ENCODE measurements around the gene MACROD1.

Gene MACROD1

DNA sequence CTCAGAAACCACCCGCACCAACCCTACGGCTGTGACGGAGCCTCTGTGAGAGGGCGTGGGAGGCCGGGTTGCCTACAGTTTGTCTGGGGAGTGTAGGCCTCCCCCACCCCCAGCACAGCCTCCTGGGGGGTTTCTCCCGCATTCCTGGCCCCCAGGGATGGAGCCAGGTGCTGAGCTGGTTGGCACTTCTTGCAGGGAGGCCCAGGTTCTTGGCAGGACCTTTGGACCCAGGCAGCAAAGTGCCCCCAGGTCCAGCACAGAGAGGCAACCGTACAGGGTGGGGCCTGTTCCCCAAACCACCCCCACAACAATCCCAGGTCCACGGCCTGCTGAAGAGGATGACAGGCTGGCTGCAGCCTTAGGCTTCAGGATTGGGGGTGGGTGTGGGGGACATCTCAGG, 36.5 kb downstream of the MACROD1 start:
- no peak overlapping the region for H3K27ac Mint-ChIP-seq
- H3K4me3 Mint-ChIP-seq: no peak overlapping the region
- no peaks in the 10 kb centered on the region for H3K36me3 Mint-ChIP-seq
- no peaks in the 10 kb centered on the region for H3K4me1 Mint-ChIP-seq
- no peaks in the 10 kb centered on the region for H3K9me3 Mint-ChIP-seq
- no peaks in the 10 kb centered on the region for H3K27me3 Mint-ChIP-seq

DNA sequence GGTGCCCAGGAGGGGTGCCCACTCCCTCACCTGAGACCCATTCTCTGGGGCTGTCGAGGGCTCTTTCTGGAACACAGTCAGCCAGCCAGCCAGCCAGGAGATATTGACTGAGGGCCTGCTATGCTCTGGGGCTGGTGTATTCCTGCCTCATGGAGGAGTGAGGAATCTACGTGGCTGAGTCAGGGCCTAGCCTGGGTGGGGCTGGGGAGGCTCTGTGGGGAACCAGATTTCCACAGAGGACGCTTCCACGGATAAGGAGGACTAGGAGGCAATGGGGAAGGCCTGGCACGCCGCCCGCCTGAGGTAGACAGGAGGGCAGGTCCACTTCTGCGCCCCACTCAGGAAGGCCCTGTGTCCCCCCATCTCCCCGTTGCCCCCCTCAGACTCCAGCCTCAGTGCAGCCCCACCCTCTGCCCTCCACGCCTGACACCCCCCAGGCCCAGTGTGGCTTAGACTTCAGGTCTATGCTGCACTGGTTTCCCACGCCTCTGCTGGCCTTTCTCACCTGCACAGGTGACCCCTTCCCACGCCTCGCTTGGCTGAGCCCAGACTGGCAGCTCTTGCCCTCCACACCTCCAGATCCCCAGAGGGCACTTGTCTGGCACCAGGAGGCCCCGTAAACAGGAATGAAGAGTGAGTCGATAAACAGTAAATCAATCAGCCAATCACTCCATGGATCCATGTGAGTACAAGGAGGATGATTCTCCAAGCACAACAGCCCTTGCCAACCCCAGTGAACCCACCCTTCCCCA, 37.5 kb downstream of the MACROD1 start:
- Mint-ChIP-seq H3K9me3 (no peaks in the 10 kb centered on the region), H3K36me3 (no peaks in the 10 kb centered on the region), H3K27ac (no peak overlapping the region), H3K4me3 (no peak overlapping the region), H3K4me1 (no peaks in the 10 kb centered on the region), H3K27me3 (no peaks in the 10 kb centered on the region)

DNA sequence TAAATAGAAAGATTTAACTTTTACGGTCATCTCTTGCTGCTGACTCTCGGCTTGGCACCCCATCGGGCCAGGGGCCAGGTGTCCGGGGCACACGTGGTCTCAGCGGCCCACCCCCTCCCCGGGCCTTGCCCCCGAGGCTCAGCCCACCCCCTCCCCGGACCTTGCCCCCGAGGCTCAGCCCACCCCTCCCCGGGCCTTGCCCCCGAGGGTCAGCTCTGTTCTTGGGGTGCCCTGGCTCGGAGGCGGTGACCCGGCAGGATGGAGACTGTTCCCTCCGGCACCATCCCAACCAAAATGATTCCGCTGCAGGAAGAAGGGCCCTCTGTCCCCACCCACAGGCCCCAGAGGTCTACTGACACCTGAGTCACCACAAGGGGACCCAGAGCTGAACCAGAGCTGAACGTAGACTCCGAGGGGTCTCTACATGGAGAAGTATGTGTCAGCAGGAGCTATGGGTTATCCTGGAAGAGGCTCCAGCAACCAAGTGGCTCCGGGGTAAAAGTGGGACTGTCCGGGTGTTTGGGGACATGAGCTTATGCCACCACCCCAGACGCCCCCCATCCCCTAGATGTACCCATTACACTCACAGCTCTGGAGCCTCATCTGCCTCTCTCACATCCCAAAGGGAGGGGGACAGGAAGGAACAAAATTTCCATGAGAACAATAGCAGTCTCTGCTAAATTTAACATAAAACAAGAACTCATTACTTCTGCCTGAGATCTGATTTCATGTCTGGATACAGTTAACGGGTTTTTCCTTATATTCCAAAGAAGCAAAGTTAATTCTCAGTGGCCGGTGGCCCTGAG, 38.4 kb downstream of the MACROD1 start:
- Mint-ChIP-seq H3K9me3 (no peaks in the 10 kb centered on the region), H3K4me1 (no peaks in the 10 kb centered on the region), H3K27ac (no peak overlapping the region), H3K4me3 (no peak overlapping the region), H3K27me3 (no peaks in the 10 kb centered on the region), H3K36me3 (no peaks in the 10 kb centered on the region)

DNA sequence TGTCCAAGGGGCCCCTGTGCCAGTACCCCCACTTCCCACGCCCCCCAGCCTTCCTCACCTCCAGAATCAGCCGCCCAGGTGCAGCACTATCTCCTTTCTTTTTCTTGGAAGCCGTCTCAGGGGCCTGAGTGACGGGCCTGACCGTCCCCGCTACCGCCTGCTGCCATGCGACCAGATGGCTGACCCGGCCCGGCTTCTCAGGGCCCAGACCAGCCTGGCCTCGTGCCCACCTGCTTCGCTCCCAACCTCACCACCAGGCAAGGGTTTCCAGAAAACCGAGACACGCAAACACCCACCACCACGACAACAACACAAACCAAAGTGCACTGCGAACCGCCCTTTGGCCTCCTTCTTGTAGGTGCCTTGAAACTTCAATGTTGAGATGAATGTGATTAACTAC, 39.1 kb downstream of the MACROD1 start:
- no peaks in the 10 kb centered on the region for H3K36me3 Mint-ChIP-seq
- no peak overlapping the region for H3K4me3 Mint-ChIP-seq
- H3K27me3 Mint-ChIP-seq: no peaks in the 10 kb centered on the region
- H3K9me3 Mint-ChIP-seq: no peaks in the 10 kb centered on the region
- H3K4me1 Mint-ChIP-seq: no peaks in the 10 kb centered on the region
- no peak overlapping the region for H3K27ac Mint-ChIP-seq

DNA sequence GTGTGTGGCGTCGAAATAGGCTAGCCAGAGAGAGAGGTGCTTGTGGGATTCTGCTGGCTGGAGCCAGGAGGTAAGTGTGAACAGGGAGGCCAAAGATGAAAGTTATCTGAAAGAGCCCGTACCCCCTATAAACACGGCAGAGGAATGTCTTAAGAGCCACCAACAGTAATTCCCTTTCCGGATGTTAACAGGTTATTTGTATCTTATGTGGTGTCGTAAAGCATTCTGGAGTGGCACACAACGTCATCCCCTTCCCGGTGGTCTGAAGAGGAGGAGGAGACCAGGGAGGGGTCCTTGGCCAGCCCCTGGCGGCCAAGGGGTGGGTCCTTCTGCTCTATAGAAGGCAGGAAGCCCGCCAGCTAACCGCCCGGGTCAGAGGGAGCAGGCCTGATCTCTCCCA, 39.5 kb downstream of the MACROD1 start:
- H3K27me3 Mint-ChIP-seq: no peaks in the 10 kb centered on the region
- H3K9me3 Mint-ChIP-seq: no peaks in the 10 kb centered on the region
- no peaks in the 10 kb centered on the region for H3K36me3 Mint-ChIP-seq
- no peak overlapping the region for H3K4me3 Mint-ChIP-seq
- no peaks in the 10 kb centered on the region for H3K4me1 Mint-ChIP-seq
- H3K27ac Mint-ChIP-seq: no peak overlapping the region

DNA sequence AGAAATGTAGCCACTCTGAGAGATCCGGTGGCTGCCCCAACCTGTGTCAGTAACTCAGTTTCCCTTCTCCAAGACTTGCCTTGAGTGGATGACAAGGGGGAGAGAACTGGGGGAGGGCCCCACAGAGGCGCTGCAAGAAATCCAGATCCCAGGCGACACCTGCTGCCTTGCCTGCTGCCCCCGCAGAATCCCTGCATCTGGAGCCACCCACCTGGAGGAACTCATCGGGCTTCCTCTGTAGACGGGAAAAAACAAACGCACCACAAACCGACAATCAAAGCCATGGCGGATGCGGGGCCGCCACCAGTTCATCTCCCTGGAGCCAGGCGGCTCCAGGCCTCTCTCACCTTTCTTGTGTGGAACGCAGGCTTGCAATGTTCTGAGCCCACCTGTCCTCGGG, 40.2 kb downstream of the MACROD1 start:
- Mint-ChIP-seq H3K36me3 (no peaks in the 10 kb centered on the region), H3K4me3 (no peak overlapping the region), H3K4me1 (no peaks in the 10 kb centered on the region), H3K27ac (no peak overlapping the region), H3K9me3 (no peaks in the 10 kb centered on the region), H3K27me3 (no peaks in the 10 kb centered on the region)

DNA sequence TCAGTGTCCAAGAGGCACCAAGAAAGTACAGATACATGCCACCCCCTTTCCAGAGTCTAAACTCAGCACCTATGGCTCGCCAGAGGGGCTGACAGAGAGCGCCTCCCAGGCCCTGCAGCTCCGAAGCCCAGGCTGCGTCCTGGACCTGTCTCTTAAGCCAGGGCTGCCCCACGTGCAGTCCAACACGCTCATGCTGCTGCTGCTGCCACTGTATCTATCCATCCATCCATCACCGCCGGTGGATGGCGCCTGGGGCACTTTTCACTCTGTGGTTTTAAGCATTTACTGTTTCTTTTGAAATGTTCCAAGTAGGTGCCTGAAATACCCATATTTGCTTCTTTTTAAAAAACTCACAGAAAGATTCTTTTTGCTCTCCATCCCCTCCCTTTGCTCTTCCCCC, 41.8 kb downstream of the MACROD1 start:
- no peaks in the 10 kb centered on the region for H3K9me3 Mint-ChIP-seq
- no peaks in the 10 kb centered on the region for H3K27me3 Mint-ChIP-seq
- H3K36me3 Mint-ChIP-seq: no peaks in the 10 kb centered on the region
- H3K4me1 Mint-ChIP-seq: no peaks in the 10 kb centered on the region
- H3K27ac Mint-ChIP-seq: no peak overlapping the region
- no peak overlapping the region for H3K4me3 Mint-ChIP-seq

DNA sequence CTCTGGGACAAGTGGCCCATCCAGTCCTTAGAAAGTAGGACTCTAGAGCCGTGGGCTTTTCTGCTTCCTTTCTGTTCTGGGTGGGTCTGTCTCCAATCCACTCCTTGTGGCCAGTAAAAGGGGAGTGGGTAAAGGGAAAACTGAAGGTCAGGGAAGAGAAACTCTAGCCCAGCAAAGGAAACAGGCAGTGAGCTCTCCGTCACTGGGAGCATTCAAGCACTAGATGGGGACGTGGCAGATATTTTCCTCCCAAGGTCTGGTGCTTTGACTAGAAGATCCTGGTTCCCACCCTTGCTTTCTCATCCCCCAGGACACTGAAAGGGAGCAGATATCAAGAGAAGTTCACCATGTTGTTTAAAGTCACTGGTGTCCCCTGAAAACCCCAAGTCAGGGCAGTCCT, 42.2 kb downstream of the MACROD1 start:
- H3K36me3 Mint-ChIP-seq: no peaks in the 10 kb centered on the region
- H3K27ac Mint-ChIP-seq: no peak overlapping the region
- H3K9me3 Mint-ChIP-seq: no peaks in the 10 kb centered on the region
- H3K4me1 Mint-ChIP-seq: no peaks in the 10 kb centered on the region
- no peaks in the 10 kb centered on the region for H3K27me3 Mint-ChIP-seq
- no peak overlapping the region for H3K4me3 Mint-ChIP-seq

DNA sequence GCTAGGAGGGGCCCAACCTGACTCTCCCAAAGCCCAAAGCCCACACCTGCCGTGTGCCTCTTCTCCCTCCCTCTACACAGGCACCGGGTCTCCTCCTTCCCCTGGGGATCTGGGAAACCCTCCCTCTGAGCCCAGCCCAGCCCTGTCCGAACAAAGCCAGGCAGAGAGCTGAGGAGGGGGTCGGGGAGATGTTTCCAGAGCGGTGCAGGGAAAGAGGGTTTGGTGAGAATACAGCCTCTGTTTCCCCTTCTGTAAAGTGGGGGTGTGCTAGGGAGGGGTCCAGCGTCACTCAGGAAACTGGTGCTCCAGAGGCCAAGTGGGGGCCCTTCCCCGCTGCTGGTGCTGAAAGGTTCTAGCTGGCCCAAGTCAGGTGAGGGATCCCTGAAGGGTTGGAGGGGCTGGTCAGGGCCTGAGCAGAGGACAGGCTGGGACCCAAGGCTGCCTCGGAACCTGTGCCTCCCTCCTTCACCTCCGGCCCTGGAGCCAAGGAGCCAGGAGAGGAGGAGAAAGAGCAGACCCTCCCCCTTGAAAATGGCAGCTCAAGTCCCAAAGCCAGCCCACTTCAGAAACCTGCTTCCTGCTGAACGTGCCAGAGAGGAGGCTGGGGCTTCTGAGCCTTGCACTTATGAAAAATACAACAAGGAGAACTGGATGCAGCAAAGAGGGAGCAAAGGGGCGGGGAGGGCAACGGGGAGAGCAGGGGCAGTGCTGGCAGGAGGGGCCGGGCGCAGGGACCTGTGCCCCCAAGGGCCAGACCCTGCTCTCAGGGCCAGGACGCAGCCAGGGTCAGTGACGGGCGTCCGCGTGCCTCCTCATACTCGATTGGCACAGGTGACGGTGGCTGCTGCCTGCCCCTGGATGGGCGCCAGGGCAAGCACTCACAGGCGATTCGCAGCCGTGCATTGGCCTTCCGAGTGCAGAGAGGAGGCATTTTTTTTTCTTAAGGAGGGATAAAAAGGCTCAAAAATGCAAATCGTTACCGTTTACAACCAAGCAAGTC, 43.2 kb downstream of the MACROD1 start:
- no peaks in the 10 kb centered on the region for H3K9me3 Mint-ChIP-seq
- H3K36me3 Mint-ChIP-seq: no peaks in the 10 kb centered on the region
- no peak overlapping the region for H3K27ac Mint-ChIP-seq
- H3K4me3 Mint-ChIP-seq: no peak overlapping the region
- H3K27me3 Mint-ChIP-seq: no peaks in the 10 kb centered on the region
- H3K4me1 Mint-ChIP-seq: no peaks in the 10 kb centered on the region

DNA sequence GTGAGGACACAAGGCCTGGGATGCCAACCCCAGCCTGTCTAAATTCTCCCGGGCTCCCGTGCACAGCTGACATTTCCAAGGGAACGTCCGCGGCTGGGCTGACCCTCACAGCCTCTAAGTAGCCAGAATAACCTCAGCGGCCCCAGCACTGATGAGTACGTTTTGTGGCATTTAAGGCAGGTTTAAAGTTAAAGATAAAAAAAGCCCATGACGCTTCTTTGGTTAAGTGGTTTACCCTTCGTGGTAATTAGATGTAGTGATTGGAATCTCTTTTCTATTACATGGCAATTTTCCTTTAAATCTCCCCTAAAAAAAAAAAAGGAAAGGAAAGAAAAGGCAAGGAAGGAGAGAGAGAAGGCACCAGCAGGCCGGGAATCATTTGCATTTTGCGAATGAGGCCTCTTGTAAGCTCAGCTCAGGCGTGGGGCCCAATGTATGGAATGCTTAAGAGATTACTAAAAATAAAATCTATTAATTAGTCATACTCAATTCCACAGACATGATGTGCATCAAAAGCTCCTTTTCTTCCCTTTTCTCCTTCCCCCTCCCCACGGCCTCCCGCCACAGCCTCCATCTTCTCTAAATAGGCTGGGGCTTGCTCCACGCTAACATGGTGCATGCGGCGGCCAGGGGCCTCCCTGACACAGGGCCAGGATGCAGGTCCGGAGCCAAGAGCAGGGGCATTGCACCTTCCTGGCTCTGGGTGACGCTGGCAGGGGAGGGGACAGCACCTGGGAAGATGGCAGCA, 44.1 kb downstream of the MACROD1 start:
- H3K27me3 Mint-ChIP-seq: no peaks in the 10 kb centered on the region
- peak overlapping the region; percentile 51 for H3K27ac Mint-ChIP-seq
- no peak overlapping the region for H3K4me3 Mint-ChIP-seq
- no peaks in the 10 kb centered on the region for H3K36me3 Mint-ChIP-seq
- H3K4me1 Mint-ChIP-seq: no peaks in the 10 kb centered on the region
- H3K9me3 Mint-ChIP-seq: no peaks in the 10 kb centered on the region

DNA sequence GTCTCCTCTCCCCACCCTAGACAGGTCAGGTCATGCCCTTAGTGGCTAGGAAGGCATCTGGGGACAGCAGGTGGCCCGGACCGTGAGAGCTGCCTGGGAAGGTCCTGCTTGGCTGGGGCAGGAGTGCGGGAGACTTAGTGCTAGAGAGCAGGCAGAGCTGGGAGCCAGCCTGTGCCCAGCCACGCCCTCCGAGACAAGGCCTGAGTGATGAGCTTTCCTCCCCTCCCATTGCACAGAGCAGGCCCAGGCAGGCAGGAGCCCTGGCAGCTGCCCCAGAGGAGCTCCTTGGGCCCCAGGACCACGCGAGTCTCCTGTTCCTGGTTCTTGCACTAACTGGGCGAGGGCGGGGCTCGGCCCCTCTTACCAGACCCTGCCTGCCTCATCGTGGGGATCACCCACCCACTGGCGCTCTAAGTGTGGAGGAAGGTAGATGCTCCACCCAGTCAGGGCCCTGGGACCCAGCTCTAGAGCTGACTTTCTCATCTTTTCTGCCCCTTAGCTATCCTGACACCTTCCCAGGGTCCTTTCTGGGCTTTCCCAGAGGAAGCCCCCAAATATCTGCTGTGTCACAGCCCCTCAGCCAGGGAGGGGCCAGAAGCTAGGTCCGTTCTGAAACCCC, 44.9 kb downstream of the MACROD1 start:
- Mint-ChIP-seq H3K4me1 (no peaks in the 10 kb centered on the region), H3K4me3 (no peak overlapping the region), H3K27me3 (no peaks in the 10 kb centered on the region), H3K36me3 (no peaks in the 10 kb centered on the region), H3K9me3 (no peaks in the 10 kb centered on the region), H3K27ac (no peak overlapping the region)

DNA sequence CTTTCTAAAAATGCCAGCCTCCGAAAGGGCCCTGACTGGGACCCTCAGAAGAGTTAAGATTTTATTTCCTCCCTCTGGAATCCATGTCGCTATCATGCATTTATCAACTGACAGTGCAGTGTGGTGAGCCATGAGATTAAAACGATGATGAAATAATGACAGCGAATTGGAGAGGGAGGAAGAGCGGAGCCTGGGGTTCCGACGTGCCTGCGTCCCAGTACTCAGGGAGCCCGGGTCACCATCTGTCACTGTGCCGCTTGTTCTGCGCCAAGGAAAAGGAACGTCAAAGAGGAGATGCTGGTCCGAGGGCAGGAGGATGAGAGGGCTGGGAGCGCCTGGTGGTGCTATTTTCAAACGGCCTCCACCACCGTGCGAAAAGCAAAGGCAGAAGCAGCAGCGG, 46.2 kb downstream of the MACROD1 start:
- Mint-ChIP-seq H3K9me3 (no peaks in the 10 kb centered on the region), H3K27me3 (no peaks in the 10 kb centered on the region), H3K4me1 (no peaks in the 10 kb centered on the region), H3K4me3 (no peak overlapping the region), H3K36me3 (no peaks in the 10 kb centered on the region), H3K27ac (no peak overlapping the region)

DNA sequence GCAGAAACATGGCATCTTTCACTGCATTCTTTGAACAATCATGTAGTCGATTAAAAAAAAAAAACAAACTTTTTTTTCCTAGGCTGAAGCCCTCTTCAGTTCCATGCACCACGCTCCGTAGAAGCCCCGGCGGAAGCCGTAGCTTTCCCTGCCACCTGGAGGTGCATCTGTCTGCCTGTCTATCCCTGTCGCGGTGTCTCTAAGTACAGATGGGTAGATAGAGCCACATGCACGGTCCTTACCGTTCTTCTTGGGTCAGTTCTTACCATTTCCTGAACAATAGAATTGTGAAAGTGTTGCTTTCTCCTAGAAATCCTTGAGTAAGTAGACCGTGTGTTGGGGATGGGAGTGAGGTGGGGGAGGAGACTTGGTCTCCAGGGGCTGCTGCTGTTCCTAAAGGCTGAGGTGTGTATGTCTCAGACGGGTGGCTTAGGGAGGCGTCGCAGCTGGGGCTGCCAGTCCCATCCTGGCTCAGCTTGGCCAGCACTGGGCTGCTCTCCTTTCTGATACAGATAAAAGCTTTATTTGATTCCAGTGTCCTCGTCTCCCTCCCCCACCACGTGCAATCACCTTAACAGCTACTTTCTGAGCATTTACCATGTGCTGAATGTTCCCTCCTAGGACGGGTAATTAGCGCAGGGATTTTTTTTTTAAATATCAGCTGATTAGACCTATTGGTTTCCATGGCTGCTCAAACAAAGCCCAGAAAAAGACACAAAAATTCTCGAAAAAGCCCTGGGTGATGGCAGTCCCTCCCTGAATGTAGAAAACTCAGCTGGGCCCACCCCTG, 46.8 kb downstream of the MACROD1 start:
- no peaks in the 10 kb centered on the region for H3K9me3 Mint-ChIP-seq
- no peaks in the 10 kb centered on the region for H3K4me1 Mint-ChIP-seq
- H3K4me3 Mint-ChIP-seq: no peak overlapping the region
- no peaks in the 10 kb centered on the region for H3K36me3 Mint-ChIP-seq
- no peak overlapping the region for H3K27ac Mint-ChIP-seq
- no peaks in the 10 kb centered on the region for H3K27me3 Mint-ChIP-seq

DNA sequence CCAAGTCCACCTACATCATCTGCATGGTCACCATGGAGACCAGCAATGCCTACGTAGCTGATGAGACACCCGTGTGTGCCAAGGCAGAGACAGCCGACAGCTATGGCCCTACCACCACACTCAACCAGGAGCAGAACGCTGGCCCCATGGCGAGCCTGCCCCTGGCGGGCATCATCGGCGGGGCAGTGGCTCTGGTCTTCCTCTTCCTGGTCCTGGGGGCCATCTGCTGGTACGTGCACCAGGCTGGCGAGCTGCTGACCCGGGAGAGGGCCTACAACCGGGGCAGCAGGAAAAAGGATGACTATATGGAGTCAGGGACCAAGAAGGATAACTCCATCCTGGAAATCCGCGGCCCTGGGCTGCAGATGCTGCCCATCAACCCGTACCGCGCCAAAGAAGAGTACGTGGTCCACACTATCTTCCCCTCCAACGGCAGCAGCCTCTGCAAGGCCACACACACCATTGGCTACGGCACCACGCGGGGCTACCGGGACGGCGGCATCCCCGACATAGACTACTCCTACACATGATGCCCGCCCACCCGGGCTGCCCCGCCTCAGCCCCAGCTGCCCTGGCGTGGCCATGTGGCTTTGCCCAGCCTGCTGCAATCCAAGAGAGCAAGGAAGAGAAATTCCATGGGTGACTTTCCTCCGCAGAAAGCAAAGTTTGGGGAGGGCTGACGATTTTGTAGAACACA, 48.0 kb downstream of the MACROD1 start:
- H3K36me3 Mint-ChIP-seq: no peaks in the 10 kb centered on the region
- H3K4me1 Mint-ChIP-seq: no peaks in the 10 kb centered on the region
- no peak overlapping the region for H3K4me3 Mint-ChIP-seq
- H3K9me3 Mint-ChIP-seq: no peaks in the 10 kb centered on the region
- H3K27ac Mint-ChIP-seq: no peak overlapping the region
- no peaks in the 10 kb centered on the region for H3K27me3 Mint-ChIP-seq
